HPDE6-E6E7 (cell line): ENCODE results near the gene SPP1.
A peak's percentile ranks its signal among the peaks of the same experiment; 100 is the strongest.

Experiments
- DNase-seq: peaks from one replicate; pipeline ENCODE4 v3.0.0; 2011; ENCODE audit warnings: missing footprints; ENCODE audit errors: extremely low spot score

Gene SPP1

DNA sequence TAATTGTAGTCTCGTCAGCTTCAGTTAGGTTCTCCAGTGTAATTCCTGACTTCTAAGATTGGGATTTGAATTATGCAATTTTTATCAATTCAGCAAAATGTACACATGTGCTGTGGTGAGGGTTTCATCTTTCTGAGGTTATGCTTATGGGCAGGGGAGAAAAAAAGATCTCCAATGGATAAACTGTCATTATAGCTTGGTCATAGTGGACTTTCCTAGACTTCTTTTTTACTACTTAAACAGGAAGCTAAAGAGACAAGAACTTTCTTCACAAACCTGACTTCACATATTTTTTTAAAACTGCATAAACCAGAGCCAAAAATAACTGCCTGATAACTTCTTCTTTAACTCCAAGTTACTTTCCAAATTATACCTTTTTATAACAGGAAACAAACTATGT lies 21.7 kb upstream of the SPP1 start:
- DNase-seq: no peak

- DNase-seq: no peak
Measured at GRCh38 chr4:87956501-87956900, 19.0 kb upstream of the SPP1 start.

GRCh38 chr4:87957061-87957460 lies 18.5 kb upstream of the SPP1 start:
- no peak for DNase-seq

DNA sequence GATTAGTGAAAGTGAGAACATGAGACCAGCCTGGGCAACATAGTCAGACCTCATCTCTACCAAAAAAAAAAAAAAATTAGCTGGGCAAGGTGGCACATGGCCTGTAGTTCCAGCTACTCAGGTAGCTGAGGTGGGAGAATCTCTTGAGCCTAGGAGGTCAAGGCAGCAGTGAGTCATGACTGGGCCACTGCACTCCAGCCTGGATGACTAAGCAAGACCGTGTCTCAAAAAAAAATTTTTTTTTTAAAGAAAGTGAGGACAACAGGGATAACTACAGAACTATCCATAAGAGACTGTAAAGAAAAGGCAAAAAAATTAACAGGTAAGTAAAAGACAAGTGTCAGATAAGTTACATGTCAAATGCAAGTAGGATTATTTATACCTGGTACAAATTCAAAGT lies 13.5 kb upstream of the SPP1 start:
- DNase-seq: no peak

DNA sequence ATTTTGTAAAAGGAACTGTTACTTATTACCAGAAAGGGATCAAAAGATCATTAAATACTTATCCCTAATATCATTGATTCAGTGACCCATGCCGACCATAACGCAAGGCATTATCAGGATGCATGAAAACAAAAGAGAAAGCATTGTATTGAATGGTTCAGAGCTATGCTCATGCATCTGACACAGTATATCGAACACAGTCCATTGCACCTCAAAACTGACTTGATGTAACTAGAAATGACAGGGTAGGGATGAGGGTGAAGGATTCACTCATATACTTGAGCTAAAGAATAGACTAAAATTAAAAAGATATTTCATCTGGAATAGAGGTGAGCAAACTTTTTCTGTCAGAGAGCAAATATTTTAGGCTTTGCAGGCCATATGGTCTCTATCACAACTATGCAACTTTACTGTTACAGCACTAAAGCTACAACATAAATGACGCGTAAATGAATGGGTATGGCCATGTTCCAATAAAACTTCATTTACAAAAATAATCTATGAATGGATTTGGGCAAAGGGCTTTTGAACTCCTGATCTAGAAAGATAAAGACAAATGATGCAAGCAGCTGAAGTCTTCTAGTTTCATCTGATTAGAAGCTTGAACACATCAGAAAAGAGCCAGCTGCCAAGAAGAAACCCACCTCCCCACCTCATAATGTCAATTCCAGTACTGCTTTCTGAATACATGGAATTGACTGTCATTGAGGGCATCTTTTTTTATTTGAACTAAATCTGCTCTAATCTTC lies 12.9 kb upstream of the SPP1 start:
- no peak for DNase-seq

DNA sequence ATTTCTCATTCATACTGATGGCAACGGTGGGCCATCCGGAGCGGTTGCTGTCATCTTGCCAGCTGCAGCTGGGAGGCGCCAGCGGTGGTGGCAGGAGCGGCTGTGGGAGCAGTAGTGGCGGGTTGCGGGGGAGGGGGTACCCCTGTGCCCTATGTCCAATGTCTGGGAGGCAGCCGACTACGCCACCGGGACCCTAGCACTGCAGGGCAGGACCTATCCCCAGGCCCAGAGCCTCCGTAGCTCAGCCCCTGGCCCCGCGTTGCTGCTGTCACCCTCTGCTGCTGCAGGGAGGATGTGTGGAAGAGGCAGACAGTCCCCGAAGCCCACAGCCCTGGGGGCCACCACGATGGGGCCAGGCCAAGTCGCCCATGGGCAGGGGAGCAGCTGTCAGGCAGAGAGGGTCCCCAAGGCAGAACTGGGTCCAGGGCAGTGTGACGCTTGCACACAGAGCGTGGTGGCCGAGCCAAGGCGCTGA lies 10.0 kb upstream of the SPP1 start:
- no peak for DNase-seq

- DNase-seq: no peak
Measured at GRCh38 chr4:87966095-87966496, 9.4 kb upstream of the SPP1 start.

DNA sequence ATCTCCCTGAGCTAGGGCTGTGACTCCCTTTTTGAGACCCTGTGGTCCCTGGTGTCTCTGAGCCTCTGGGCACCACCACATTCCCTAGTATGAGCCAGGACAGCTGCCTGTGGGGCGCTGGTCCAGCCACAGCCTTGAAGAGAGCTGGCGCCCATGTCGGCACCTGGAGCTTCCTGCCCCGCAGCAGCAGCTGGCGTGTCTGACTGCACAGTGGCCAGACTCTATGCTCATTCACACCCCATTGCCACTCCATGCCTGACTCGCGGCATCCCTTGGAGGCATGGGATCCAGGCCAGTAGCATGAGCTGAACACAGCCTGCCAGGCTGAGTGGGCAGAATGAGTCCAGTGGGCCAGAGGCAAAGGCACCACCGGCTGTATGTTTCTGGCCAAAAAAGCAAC lies 8.3 kb upstream of the SPP1 start:
- DNase-seq: no peak

- DNase-seq: no peak
Measured at GRCh38 chr4:87970121-87970520, 5.4 kb upstream of the SPP1 start.

GRCh38 chr4:87971866-87972265 lies 3.6 kb upstream of the SPP1 start:
- no peak for DNase-seq

DNA sequence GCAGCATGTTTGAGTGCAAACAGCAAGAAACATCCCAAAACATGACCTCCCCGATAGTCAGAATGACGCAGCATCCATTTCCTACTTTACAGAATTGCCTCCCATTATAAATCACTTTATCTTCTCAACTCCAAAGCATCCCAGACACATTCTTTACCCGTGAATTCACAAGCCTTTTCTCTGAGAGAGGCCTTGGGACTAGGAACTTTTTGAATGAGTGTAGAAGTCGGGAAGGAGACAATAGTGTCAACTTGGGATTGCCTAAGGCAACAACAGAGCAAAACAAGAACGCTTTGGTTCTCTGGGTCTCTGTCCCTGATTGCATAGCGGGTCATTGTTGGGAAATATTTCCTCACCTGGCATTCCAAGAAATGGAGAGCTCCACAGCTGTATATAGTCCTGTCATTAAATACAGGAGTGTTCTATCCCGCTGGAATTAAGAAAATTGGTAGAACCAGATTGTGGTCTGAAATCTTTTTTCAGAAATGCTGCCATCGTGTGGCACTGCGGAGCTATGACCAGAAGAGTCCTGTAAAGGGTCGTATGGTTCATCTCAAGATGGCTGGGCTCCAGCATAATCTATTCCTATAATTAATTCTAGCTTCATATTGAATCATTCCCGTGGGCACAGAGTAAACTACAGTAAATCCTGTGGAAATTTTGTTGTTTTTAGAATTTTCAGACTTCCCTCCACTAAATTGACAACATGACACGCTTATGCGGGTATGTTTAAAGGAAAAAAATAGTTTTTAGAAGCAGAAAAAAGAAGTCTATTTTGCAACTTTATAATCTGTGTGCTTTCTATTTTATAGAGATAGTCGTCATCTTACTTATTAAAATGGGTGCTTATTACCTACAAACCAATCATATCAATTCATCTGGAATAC lies 2.0 kb upstream of the SPP1 start:
- peak; percentile 39 for DNase-seq

DNA sequence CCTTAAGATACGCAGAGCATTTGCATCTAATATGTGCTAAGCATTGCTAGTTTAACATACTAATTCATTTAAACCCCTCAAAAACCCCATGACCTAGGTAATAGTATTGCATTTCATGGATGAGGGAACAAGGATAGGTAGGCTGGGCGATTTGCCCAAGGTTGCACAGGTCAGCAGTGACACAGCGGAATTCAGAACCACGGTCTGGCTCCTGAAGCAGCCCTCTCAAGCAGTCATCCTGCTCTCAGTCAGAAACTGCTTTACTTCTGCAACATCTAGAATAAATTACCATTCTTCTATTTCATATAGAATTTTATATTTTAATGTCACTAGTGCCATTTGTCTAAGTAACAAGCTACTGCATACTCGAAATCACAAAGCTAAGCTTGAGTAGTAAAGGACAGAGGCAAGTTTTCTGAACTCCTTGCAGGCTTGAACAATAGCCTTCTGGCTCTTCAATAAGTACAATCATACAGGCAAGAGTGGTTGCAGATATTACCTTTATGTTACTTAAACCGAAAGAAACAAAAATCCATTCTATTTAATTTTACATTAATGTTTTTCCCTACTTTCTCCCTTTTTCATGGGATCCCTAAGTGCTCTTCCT lies 555 bp upstream of the SPP1 start:
- DNase-seq: no peak

GRCh38 chr4:87977521-87978278 lies 2.2 kb downstream of the SPP1 start:
- DNase-seq: no peak

DNA sequence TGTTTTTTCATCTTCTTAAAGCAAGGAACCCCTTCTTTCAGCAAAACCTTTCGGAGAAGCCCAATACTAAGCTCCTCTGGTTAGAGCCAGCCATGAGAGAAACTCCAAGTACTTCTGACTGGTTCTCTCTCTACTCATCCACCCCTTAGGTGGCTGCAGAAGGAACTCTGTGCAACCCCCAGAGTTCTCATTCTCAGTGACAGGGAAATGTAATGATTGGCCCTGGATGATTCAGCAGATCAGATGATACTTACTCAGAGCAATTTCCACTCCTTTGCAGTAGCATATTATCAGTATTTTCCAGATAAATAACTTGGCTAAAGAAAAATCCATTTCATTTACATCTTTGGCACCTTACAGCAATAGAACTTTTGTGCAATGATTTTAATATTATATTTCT lies 3.2 kb downstream of the SPP1 start:
- DNase-seq: no peak

GRCh38 chr4:87979810-87980209 lies 4.3 kb downstream of the SPP1 start:
- DNase-seq: no peak

GRCh38 chr4:87981486-87981885 lies 6.0 kb downstream of the SPP1 start:
- no peak for DNase-seq

- no peak for DNase-seq
Measured at GRCh38 chr4:87982036-87982435, 6.5 kb downstream of the SPP1 start.

DNA sequence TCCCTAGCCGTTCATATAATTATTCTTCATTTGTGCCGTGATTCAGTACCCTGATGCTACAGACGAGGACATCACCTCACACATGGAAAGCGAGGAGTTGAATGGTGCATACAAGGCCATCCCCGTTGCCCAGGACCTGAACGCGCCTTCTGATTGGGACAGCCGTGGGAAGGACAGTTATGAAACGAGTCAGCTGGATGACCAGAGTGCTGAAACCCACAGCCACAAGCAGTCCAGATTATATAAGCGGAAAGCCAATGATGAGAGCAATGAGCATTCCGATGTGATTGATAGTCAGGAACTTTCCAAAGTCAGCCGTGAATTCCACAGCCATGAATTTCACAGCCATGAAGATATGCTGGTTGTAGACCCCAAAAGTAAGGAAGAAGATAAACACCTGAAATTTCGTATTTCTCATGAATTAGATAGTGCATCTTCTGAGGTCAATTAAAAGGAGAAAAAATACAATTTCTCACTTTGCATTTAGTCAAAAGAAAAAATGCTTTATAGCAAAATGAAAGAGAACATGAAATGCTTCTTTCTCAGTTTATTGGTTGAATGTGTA lies 7.0 kb downstream of the SPP1 start:
- no peak for DNase-seq

- no peak for DNase-seq
Measured at GRCh38 chr4:87983996-87984395, 8.5 kb downstream of the SPP1 start.

DNA sequence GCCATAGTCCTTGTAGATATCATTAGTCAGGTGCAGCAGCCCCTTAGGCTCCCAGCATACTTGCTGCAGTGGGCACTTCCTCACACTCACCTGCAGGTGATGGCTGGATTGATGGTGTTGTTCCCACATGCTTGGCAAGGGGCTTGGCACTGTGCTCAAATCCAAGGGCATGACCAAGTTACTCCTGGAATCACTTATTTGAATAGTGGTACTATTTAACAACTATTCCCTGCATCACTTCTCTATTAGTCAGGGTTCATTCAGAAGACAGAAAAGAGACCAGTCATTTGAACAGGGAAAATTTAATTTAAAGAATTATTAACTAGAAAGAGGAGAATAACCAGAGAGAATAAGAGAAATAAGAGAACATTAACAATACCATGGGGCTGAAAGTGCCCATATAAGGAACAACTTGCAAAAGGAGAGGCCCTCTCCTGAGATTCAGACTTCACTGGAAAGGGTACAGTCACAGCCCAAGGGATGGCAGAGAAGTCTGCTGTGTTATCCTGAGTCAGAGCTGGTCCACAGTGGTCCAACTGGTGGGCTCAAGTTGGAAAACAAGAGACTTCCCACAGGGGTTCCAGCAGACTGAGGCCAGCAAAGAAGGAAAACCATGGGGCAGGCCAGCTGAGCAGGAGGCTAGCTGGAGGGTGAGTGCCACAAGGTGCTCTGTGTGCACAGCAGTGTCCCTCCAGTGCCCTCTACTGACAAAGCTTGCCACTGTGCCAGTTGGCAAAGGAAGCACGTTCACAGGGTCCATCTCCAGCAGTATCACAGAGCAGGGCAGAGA lies 9.8 kb downstream of the SPP1 start:
- DNase-seq: peak; percentile 27

GRCh38 chr4:87985887-87986200 lies 10.3 kb downstream of the SPP1 start:
- DNase-seq: no peak
